Regular cardiac myocyte (primary cell): ENCODE data around the gene DENND5B. TPM values are rescaled to one million over a fixed set of nuclear protein-coding genes. Genes with fewer than 3 reads are reported as not detected.

Experiments
- total RNA-seq: library from RNA; depleted of rRNA; stranded (reverse); fragments of >200 nt; gene quantifications from 2 replicates; pipeline ENCODE4 v1.2.3, GENCODE V29; 2014

DENND5B gene
- 9.0 and 17.8 TPM in 2 replicates for total RNA-seq

GRCh38 chr12:31590642-31591379 is at the start of gene DENND5B:
TSS of gene DENND5B (minus strand) at chr12:31591136. CDS start at chr12:31590832, 304 bp downstream.

Other genes with a start within 250 kb of the DENND5B start
- gene ETFBKMT, start 68.6 kb upstream of the DENND5B start, total RNA-seq: 2.5 and 3.1 TPM in 2 replicates
- 8.6 and 13.2 TPM in 2 replicates for gene AMN1, start 137.9 kb upstream of the DENND5B start, total RNA-seq